ENCODE results near the gene GSX2. TPM values are rescaled to one million over a fixed set of nuclear protein-coding genes. Genes with fewer than 3 reads are reported as not detected.

GSX2 gene
- total and polyA plus RNA-seq, 10 of the 15 experiments (the other 5 are each of a cell fraction or from before 2014, with no cell fraction given), result 0.04 to 0.58 (median 0.50) TPM; not detected in 5

GRCh38 chr4:54140287-54140686, 40.3 kb downstream of the GSX2 start:
- H3K9me3 ChIP-seq (replicated peaks; ENCODE audit: control insufficient read depth, insufficient read depth, low read length), result no peaks in the 10 kb centered on the region
- in situ Hi-C loops (cut with MboI) (no loop called here), intact Hi-C loops (cut with micrococcal nuclease; ENCODE audit: unreplicated experiment) (no loop called here)
- no peak overlapping the region for H3K4me3 ChIP-seq
- BruUV-seq (replicated peaks), result no TSS peak
- no peak overlapping the region for H3K9ac ChIP-seq (ENCODE audit: control insufficient read depth, insufficient read depth, low read length)
- no peak for TF ChIP-seq ZNF274 (IDR thresholded peaks at IDR 0.05; ENCODE audit: insufficient read depth, insufficient read length)
- no peak for TF ChIP-seq SRF (IDR thresholded peaks at IDR 0.05; ENCODE audit: low read depth in 2 of 2, low read length in 2 of 2)
- TF ChIP-seq CHD4 (IDR thresholded peaks at IDR 0.05), result no peak
- no peak for TF ChIP-seq MLLT1 (IDR thresholded peaks at IDR 0.05)
- TF ChIP-seq TARDBP (IDR thresholded peaks at IDR 0.05; ENCODE audit: borderline replicate concordance), result no peak
- no peak for TF ChIP-seq NBN (IDR thresholded peaks at IDR 0.05)
- no peak for TF ChIP-seq ZNF622 (IDR thresholded peaks at IDR 0.05)
- TF ChIP-seq, protein P1, sequence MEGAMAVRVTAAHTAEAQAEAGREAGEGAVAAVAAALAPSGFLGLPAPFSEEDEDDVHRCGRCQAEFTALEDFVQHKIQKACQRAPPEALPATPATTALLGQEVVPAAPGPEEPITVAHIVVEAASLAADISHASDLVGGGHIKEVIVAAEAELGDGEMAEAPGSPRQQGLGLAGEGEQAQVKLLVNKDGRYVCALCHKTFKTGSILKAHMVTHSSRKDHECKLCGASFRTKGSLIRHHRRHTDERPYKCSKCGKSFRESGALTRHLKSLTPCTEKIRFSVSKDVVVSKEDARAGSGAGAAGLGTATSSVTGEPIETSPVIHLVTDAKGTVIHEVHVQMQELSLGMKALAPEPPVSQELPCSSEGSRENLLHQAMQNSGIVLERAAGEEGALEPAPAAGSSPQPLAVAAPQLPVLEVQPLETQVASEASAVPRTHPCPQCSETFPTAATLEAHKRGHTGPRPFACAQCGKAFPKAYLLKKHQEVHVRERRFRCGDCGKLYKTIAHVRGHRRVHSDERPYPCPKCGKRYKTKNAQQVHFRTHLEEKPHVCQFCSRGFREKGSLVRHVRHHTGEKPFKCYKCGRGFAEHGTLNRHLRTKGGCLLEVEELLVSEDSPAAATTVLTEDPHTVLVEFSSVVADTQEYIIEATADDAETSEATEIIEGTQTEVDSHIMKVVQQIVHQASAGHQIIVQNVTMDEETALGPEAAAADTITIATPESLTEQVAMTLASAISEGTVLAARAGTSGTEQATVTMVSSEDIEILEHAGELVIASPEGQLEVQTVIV (IDR thresholded peaks at IDR 0.05; ENCODE audit: borderline replicate concordance, partially characterized antibody), result no peak
- no peak for TF ChIP-seq TBL1XR1 (IDR thresholded peaks at IDR 0.05; ENCODE audit: low read depth, low read length)
- TF ChIP-seq JUNB (IDR thresholded peaks at IDR 0.05), result no peak
- no peak for TF ChIP-seq ZNF592 (IDR thresholded peaks at IDR 0.05)
- TF ChIP-seq ZNF24 (IDR thresholded peaks at IDR 0.05), result no peak
- no peak for TF ChIP-seq SPI1 (IDR thresholded peaks at IDR 0.05; ENCODE audit: borderline replicate concordance, insufficient read depth, low read depth, low read length)
- TF ChIP-seq MXI1 (IDR thresholded peaks at IDR 0.05; ENCODE audit: low read depth, low read length), result no peak
- no peak for TF ChIP-seq SUPT20H (IDR thresholded peaks at IDR 0.05; ENCODE audit: borderline replicate concordance, control insufficient read depth, low read depth, low read length)
- H3K4me2 ChIP-seq (ENCODE audit: control insufficient read depth, insufficient read depth), result no peak overlapping the region
- H3K4me1 ChIP-seq (ENCODE audit: control insufficient read depth, insufficient read depth, low read length), result no peaks in the 10 kb centered on the region
- H3K79me2 ChIP-seq (ENCODE audit: control insufficient read depth, insufficient read depth, low read length), result no peaks in the 10 kb centered on the region
- ChIA-PET RAD21 (ENCODE audit: unreplicated experiment) (no interaction called here), SMC1A (ENCODE audit: uncharacterized antibody, unreplicated experiment) (no interaction called here), CTCF (no interaction called here), POLR2A (no interaction called here)
- no peak overlapping the region for H2AFZ ChIP-seq (ENCODE audit: control insufficient read depth, low read depth, low read length)
- 0% methylated on average over 1 of the region's 1 CpG for WGBS (ENCODE audit: insufficient coverage, insufficient replicate concordance, low lambda C conversion rate, missing lambda C conversion rate)
- DNase-seq (ENCODE audit: low read depth, low spot score) (no peak), FAIRE-seq (no peak), ATAC-seq (no peak)
- no peaks in the 10 kb centered on the region for H4K20me1 ChIP-seq (ENCODE audit: control insufficient read depth, insufficient read depth)
- H3K36me3 ChIP-seq (ENCODE audit: control insufficient read depth in 2 of 2, insufficient read depth in 2 of 2, low read length in 1 of 2), result no peaks in the 10 kb centered on the region
- H3K27me3 ChIP-seq (replicated peaks in 1 of 2; ENCODE audit: control insufficient read depth in 2 of 2, insufficient read depth in 2 of 2, low read length in 1 of 2), result no peaks in the 10 kb centered on the region
- no peak overlapping the region for H3K27ac ChIP-seq (ENCODE audit: control insufficient read depth, insufficient read depth)
